ENCODE results near the gene PTPRJ.

- TF ChIP-seq POLR2A (IDR thresholded peaks at IDR 0.05) (no peak), CTCF (IDR thresholded peaks at IDR 0.05) (no peak)
Observed at GRCh38 chr11:48182860-48183526, 202.6 kb downstream of the PTPRJ start.

Data from sigmoid colon (tissue), 3 donors.